Measurements from ENCODE around the gene ZBTB45. TPM values are rescaled to one million over a fixed set of nuclear protein-coding genes. Genes with fewer than 3 reads are reported as not detected.

ZBTB45 gene
- total and polyA plus RNA-seq, 9 of the 15 experiments (the other 6 are each of a cell fraction or from before 2014, with no cell fraction given): 0.08 to 16.1 (median 1.8) TPM

DNA sequence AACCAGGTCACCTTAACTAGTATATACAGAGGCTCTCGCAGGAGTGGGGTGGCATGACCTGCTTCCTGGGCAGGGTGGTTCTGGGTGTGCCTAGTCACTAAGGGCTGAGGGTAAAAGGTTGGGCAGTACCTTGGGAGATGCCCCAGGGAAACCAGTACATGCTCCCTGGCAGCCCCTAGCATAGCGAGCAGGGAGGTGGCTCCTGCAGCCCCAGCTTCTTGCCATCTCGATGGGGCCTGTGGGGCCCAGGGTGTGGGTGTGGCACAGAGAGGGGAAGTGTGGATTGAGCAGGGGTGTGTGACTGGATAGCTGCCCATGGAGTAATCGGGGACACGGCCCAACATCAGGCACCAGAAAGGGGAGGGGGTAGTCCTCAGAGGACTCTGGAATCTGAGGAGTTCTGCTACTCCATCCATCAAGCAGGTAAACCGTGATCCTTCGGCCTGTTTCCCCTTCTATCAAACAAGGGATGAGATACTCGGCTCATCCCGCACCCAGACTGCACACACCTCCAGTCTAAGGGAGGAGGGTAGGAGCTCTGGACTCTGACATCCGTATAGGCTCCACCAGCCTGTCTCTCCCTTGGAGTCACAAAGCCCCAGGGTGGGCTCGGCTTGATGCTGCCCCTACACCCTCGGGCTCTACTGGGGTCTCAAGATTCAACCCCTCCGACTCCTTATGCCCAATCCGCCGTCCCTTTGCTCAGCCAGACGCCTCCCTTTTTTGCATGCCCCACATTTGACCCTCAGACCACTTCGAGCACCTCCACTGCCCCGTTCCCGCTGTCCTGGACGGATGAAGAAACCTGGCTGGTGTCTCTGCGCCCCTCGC is 1.1 kb downstream of the ZBTB45 start (continued):
- 0 out of 2 replicates have a peak, but pooled peaks have one; percentile 29 for TF ChIP-seq THRB (CRISPR knock-in tag; conservative IDR thresholded peaks at IDR 0.05)
- TF ChIP-seq CEBPB (tag; IDR thresholded peaks at IDR 0.05): 0 out of 2 replicates have a peak, but pooled peaks have one; percentile 24
- TF ChIP-seq, protein P1, sequence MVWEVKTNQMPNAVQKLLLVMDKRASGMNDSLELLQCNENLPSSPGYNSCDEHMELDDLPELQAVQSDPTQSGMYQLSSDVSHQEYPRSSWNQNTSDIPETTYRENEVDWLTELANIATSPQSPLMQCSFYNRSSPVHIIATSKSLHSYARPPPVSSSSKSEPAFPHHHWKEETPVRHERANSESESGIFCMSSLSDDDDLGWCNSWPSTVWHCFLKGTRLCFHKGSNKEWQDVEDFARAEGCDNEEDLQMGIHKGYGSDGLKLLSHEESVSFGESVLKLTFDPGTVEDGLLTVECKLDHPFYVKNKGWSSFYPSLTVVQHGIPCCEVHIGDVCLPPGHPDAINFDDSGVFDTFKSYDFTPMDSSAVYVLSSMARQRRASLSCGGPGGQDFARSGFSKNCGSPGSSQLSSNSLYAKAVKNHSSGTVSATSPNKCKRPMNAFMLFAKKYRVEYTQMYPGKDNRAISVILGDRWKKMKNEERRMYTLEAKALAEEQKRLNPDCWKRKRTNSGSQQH (CRISPR knock-in tag; IDR thresholded peaks at IDR 0.05): peak; percentile 40; the same call in 1 of the 2 replicates
- peak; percentile 27; the same call in 1 of the 2 replicates for TF ChIP-seq SMC3 (conservative IDR thresholded peaks at IDR 0.05; ENCODE audit: insufficient read depth, low read depth, low read length)
- TF ChIP-seq KDM5B (IDR thresholded peaks at IDR 0.05; ENCODE audit: insufficient replicate concordance, low read depth, low read length): no peak
- TF ChIP-seq POLR3A (IDR thresholded peaks at IDR 0.05; ENCODE audit: borderline replicate concordance, extremely low read depth, insufficient read depth, insufficient read length): no peak
- TF ChIP-seq CREM (IDR thresholded peaks at IDR 0.05; ENCODE audit: low read depth): no peak
- 0 out of 2 replicates have a peak, but pooled peaks have one; percentile 14 for TF ChIP-seq SPI1 (IDR thresholded peaks at IDR 0.05; ENCODE audit: borderline replicate concordance, low read depth, low read length)
- TF ChIP-seq DNMT1 (IDR thresholded peaks at IDR 0.05): no peak
- peak; percentile 18; the same call in 1 of the 2 replicates for TF ChIP-seq ZNF197 (CRISPR knock-in tag; IDR thresholded peaks at IDR 0.05; ENCODE audit: low read depth)
- no peak for TF ChIP-seq CBFB (CRISPR knock-in tag; IDR thresholded peaks at IDR 0.05)
- TF ChIP-seq ZEB2 (IDR thresholded peaks at IDR 0.05): 0 out of 2 replicates have a peak, but pooled peaks have one; percentile 18
- TF ChIP-seq SMARCA4 (IDR thresholded peaks at IDR 0.05): 0 out of 2 replicates have a peak, but pooled peaks have one; percentile 1
- no peak for TF ChIP-seq ZNF239 (CRISPR knock-in tag; IDR thresholded peaks at IDR 0.05)
- 0 out of 2 replicates have a peak, but pooled peaks have one; percentile 61 for TF ChIP-seq ELF4 (CRISPR knock-in tag; IDR thresholded peaks at IDR 0.05)
- no peak for TF ChIP-seq ZNF3 (CRISPR knock-in tag; IDR thresholded peaks at IDR 0.05)
- TF ChIP-seq MTA3 (IDR thresholded peaks at IDR 0.05; ENCODE audit: borderline replicate concordance): 0 out of 2 replicates have a peak, but pooled peaks have one; percentile 6
- no peak for TF ChIP-seq PML (IDR thresholded peaks at IDR 0.05; ENCODE audit: low read length)
- 0 out of 2 replicates have a peak, but pooled peaks have one; percentile 28 for TF ChIP-seq OTX1 (CRISPR knock-in tag; IDR thresholded peaks at IDR 0.05)

All from K562 (cell line).